Measurements from ENCODE around the gene MINDY2.

Gene MINDY2

DNA sequence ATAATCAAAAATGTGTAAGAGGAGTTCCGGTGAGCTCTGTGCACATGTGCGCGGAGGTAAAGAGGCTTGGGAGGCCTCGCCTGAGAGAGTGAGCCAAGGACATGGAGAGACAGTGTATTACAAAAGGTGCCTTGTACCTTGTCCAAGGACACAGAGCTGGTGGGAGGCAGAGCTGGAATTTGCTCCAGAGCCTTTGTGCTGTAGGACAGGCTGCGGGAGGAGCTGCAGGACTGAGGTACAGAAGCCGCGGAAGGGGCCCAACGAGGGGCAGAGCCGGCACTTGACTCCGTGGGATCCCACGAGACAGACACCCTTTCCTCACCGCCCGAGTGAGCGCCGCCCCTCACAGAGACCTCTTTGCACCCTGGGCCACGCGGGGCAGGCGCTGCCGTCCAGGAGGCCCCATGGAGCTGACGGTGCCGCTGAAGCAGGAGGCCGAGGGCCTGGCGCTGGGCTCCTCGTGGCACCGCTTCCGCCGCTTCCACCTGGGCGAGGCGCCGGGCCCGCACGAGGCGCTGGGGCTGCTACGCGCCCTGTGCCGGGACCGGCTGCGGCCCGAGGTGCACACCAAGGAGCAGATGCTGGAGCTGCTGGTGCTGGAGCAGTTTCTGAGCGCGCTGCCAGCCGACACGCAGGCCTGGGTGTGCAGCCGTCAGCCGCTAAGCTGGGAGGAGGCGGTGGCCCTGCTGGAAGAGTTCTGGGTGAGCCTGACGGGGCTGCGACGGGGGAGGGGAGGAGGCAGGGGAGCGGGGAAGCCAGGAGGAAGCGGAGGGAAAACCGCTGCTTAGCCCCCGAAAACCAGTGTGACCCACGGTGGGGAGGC, 93.7 kb downstream of the MINDY2 start:
- no peak overlapping the region for H3K27ac ChIP-seq (ENCODE audit: low read length)
- no peak overlapping the region for H2AFZ ChIP-seq (ENCODE audit: low read depth, low read length)
- no peaks in the 10 kb centered on the region for H3K36me3 ChIP-seq (replicated peaks; ENCODE audit: low read depth, low read length)
- H3K4me1 ChIP-seq (ENCODE audit: low read length) = no peaks in the 10 kb centered on the region
- no peaks in the 10 kb centered on the region for H3K9me3 ChIP-seq (ENCODE audit: insufficient read depth, low read length)
- TF ChIP-seq, protein P1, sequence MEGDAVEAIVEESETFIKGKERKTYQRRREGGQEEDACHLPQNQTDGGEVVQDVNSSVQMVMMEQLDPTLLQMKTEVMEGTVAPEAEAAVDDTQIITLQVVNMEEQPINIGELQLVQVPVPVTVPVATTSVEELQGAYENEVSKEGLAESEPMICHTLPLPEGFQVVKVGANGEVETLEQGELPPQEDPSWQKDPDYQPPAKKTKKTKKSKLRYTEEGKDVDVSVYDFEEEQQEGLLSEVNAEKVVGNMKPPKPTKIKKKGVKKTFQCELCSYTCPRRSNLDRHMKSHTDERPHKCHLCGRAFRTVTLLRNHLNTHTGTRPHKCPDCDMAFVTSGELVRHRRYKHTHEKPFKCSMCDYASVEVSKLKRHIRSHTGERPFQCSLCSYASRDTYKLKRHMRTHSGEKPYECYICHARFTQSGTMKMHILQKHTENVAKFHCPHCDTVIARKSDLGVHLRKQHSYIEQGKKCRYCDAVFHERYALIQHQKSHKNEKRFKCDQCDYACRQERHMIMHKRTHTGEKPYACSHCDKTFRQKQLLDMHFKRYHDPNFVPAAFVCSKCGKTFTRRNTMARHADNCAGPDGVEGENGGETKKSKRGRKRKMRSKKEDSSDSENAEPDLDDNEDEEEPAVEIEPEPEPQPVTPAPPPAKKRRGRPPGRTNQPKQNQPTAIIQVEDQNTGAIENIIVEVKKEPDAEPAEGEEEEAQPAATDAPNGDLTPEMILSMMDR (IDR thresholded peaks at IDR 0.05; ENCODE audit: low read depth, low read length) = no peak
- TF ChIP-seq EZH2phosphoT487 (IDR thresholded peaks at IDR 0.05; ENCODE audit: low read depth) = no peak
- H3K9ac ChIP-seq (ENCODE audit: low read length) = no peak overlapping the region
- no peaks in the 10 kb centered on the region for H3K79me2 ChIP-seq (ENCODE audit: low read length)
- no peaks in the 10 kb centered on the region for H4K20me1 ChIP-seq (ENCODE audit: insufficient read depth, low read length)
- H3K4me2 ChIP-seq (ENCODE audit: low read length) = no peak overlapping the region
- no peak overlapping the region for H3K4me3 ChIP-seq (ENCODE audit: low read length)
- H3K27me3 ChIP-seq (ENCODE audit: low read depth, low read length) = no peaks in the 10 kb centered on the region

DNA sequence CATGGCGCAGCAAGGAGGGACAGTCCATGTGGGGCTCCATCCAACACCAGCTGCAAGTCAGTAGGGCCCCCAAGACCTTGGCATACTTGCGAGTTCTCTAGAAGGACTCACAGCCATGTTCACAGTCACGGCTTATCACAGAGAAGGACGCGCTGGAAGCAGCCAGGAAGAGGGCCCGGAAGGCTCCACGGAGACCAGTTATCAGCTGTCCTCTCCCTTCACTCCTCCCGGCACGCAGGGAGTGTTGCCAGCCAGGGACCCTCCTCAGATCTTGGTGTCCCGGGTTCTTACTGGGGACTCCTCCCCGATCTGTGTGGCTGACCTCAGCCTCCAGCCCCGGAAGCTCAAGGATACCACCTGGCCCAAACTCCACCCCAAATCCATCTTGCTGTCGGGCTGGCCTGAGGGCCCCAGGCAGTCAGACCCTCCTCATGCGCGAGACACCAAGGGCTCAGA, 94.4 kb downstream of the MINDY2 start:
- no peaks in the 10 kb centered on the region for H3K79me2 ChIP-seq (ENCODE audit: low read length)
- no peak overlapping the region for H3K9ac ChIP-seq (ENCODE audit: low read length)

DNA sequence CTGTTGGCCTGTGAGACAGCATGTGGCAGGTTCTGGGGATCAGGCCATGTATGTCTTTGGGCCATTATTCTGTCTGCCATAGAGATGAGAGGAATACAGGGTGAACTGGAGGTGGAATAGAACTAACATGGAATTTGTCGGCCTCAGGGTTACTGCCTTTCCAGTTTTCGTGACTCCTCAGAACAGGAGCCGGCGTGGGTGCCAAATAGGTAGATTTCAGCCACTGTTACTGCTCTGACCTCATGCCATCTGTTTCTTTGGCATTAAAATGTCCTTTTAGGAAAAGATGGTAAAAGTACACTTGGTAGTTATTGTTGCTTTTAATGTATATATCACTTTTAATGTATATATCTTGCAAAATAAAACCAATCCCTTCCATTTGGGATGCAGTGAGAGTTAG, 96.8 kb downstream of the MINDY2 start:
- Histone ChIP-seq H2AFZ (ENCODE audit: low read depth, low read length) (no peak overlapping the region), H3K36me3 (replicated peaks; ENCODE audit: low read depth, low read length) (no peaks in the 10 kb centered on the region)
- TF ChIP-seq, protein P1 (IDR thresholded peaks at IDR 0.05; ENCODE audit: low read depth, low read length) = no peak

More for the DNA sequence above, 94.4 kb downstream of the MINDY2 start:
- TF ChIP-seq, protein P1 (IDR thresholded peaks at IDR 0.05; ENCODE audit: low read depth, low read length) = no peak
- no peaks in the 10 kb centered on the region for H4K20me1 ChIP-seq (ENCODE audit: insufficient read depth, low read length)
- no peak overlapping the region for H2AFZ ChIP-seq (ENCODE audit: low read depth, low read length)
- H3K27me3 ChIP-seq (ENCODE audit: low read depth, low read length) = no peaks in the 10 kb centered on the region
- H3K27ac ChIP-seq (ENCODE audit: low read length) = no peak overlapping the region
- H3K36me3 ChIP-seq (replicated peaks; ENCODE audit: low read depth, low read length) = no peaks in the 10 kb centered on the region
- no peak overlapping the region for H3K4me2 ChIP-seq (ENCODE audit: low read length)
- H3K4me1 ChIP-seq (ENCODE audit: low read length) = no peaks in the 10 kb centered on the region
- H3K9me3 ChIP-seq (ENCODE audit: insufficient read depth, low read length) = no peaks in the 10 kb centered on the region
- no peak overlapping the region for H3K4me3 ChIP-seq (ENCODE audit: low read length)

DNA sequence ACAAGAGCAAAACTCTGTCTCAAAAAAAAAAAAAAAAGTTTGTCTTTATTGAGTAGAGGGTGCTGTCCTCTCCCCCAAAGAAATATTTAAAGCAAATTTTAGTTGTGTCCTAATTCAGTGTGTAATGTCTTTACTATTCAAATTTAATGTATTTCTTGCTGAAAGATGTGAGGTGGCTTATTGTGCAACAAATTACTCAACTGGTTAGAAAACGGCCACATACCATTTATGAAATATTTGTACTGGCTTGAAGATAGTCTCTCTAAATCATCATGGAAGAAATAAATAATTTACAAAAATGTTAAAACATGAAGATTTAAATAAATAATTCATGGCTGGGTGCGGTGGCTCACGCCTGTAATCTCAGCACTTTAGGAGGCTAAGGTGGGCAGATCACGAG, 99.3 kb downstream of the MINDY2 start:
- no peak overlapping the region for H2AFZ ChIP-seq (ENCODE audit: low read depth, low read length)
- TF ChIP-seq, protein P1 (IDR thresholded peaks at IDR 0.05; ENCODE audit: low read depth, low read length) = no peak
- no peak for TF ChIP-seq EZH2phosphoT487 (IDR thresholded peaks at IDR 0.05; ENCODE audit: low read depth)
- no peaks in the 10 kb centered on the region for H3K79me2 ChIP-seq (ENCODE audit: low read length)
- H3K9me3 ChIP-seq (ENCODE audit: insufficient read depth, low read length) = no peaks in the 10 kb centered on the region
- no peaks in the 10 kb centered on the region for H3K27me3 ChIP-seq (ENCODE audit: low read depth, low read length)
- no peak overlapping the region for H3K9ac ChIP-seq (ENCODE audit: low read length)
- peaks cover 3% of the 10 kb centered on the region for H3K36me3 ChIP-seq (replicated peaks; ENCODE audit: low read depth, low read length)
- no peaks in the 10 kb centered on the region for H4K20me1 ChIP-seq (ENCODE audit: insufficient read depth, low read length)
- H3K27ac ChIP-seq (ENCODE audit: low read length) = no peak overlapping the region
- H3K4me2 ChIP-seq (ENCODE audit: low read length) = no peak overlapping the region
- H3K4me1 ChIP-seq (ENCODE audit: low read length) = no peaks in the 10 kb centered on the region
- H3K4me3 ChIP-seq (ENCODE audit: low read length) = no peak overlapping the region

More for the DNA sequence above, 96.8 kb downstream of the MINDY2 start:
- Histone ChIP-seq H3K9me3 (ENCODE audit: insufficient read depth, low read length) (no peaks in the 10 kb centered on the region), H3K4me3 (ENCODE audit: low read length) (no peak overlapping the region), H3K79me2 (ENCODE audit: low read length) (no peaks in the 10 kb centered on the region), H3K4me1 (ENCODE audit: low read length) (no peaks in the 10 kb centered on the region), H3K4me2 (ENCODE audit: low read length) (no peak overlapping the region), H4K20me1 (ENCODE audit: insufficient read depth, low read length) (no peaks in the 10 kb centered on the region), H3K27ac (ENCODE audit: low read length) (no peak overlapping the region), H3K27me3 (ENCODE audit: low read depth, low read length) (no peaks in the 10 kb centered on the region), H3K9ac (ENCODE audit: low read length) (no peak overlapping the region)

All from OCI-LY3 (cell line).